Measurements from ENCODE around the gene NEK11. TPM values are rescaled to one million over a fixed set of nuclear protein-coding genes. Genes with fewer than 3 reads are reported as not detected.

The NEK11 gene
- polyA plus RNA-seq, 3 donors, result 0.31 to 0.56 (median 0.43) TPM

DNA sequence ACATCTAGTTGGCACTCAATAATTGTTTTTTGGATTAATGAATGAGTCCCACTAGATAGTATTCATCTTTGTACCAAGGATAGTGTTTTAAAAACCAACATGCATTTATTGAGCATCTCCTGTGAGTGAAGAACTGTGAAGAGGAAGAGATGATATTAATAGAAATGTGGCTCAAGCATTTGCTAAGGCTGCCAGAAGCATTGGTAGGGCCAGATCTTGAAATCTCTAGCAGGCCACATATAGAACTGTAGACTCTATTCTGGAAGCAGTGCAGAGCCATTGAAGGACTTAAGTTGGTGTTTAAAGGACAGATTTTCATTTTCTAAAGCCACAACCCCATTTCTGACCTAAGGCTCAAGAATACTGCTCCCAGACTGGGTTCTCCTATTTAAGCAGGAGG, 99.0 kb downstream of the NEK11 start:
- TF ChIP-seq, protein P1, sequence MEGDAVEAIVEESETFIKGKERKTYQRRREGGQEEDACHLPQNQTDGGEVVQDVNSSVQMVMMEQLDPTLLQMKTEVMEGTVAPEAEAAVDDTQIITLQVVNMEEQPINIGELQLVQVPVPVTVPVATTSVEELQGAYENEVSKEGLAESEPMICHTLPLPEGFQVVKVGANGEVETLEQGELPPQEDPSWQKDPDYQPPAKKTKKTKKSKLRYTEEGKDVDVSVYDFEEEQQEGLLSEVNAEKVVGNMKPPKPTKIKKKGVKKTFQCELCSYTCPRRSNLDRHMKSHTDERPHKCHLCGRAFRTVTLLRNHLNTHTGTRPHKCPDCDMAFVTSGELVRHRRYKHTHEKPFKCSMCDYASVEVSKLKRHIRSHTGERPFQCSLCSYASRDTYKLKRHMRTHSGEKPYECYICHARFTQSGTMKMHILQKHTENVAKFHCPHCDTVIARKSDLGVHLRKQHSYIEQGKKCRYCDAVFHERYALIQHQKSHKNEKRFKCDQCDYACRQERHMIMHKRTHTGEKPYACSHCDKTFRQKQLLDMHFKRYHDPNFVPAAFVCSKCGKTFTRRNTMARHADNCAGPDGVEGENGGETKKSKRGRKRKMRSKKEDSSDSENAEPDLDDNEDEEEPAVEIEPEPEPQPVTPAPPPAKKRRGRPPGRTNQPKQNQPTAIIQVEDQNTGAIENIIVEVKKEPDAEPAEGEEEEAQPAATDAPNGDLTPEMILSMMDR (IDR thresholded peaks at IDR 0.05), result no peak
- no peak overlapping the region for H3K27ac ChIP-seq (ENCODE audit: low read depth in 1 of 2, low read length in 2 of 2)
- no peak overlapping the region for H3K27ac Mint-ChIP-seq
- H4K20me1 ChIP-seq (ENCODE audit: insufficient read depth, low read length), result no peaks in the 10 kb centered on the region
- no peaks in the 10 kb centered on the region for H3K36me3 ChIP-seq (replicated peaks in 1 of 2; ENCODE audit: control insufficient read depth in 1 of 2, insufficient read depth in 2 of 2, low read length in 2 of 2)
- no peaks in the 10 kb centered on the region for H3K27me3 ChIP-seq (ENCODE audit: control insufficient read depth in 2 of 2, insufficient read depth in 2 of 2, low read length in 2 of 2)
- H3K4me3 Mint-ChIP-seq, result no peak overlapping the region
- H3K9me3 ChIP-seq (replicated peaks in 1 of 2; ENCODE audit: control insufficient read depth in 1 of 2, insufficient read depth in 1 of 2, low read length in 2 of 2), result peaks cover 5 to 20% of the 10 kb centered on the region in 2 donors
- intact Hi-C loops (cut with micrococcal nuclease), result no loop called here
- H3K9ac ChIP-seq (ENCODE audit: insufficient read depth, low read length, poor library complexity, severe bottlenecking), result no peak overlapping the region
- H3K4me1 Mint-ChIP-seq, result no peaks in the 10 kb centered on the region
- H2AFZ ChIP-seq (ENCODE audit: insufficient read depth, low read depth, low read length, poor library complexity, severe bottlenecking), result no peak overlapping the region
- no peaks in the 10 kb centered on the region for H3K36me3 Mint-ChIP-seq
- H3K4me2 ChIP-seq (replicated peaks; ENCODE audit: extremely low read depth, low read length, poor library complexity, severe bottlenecking), result no peak overlapping the region
- H3K4me1 ChIP-seq (ENCODE audit: control insufficient read depth in 1 of 2, insufficient read depth in 2 of 2, low read length in 2 of 2), result no peaks in the 10 kb centered on the region
- peaks cover 0 to 1% (median 0%) of the 10 kb centered on the region in 3 donors for H3K27me3 Mint-ChIP-seq (ENCODE audit: low read depth in 3 of 3)
- H3K79me2 ChIP-seq (ENCODE audit: insufficient read depth, low read length), result no peaks in the 10 kb centered on the region
- peaks cover 7 to 22% (median 14%) of the 10 kb centered on the region in 7 donors for H3K9me3 Mint-ChIP-seq
- no peak overlapping the region for H3K4me3 ChIP-seq (replicated peaks in 1 of 3; ENCODE audit: low read depth in 2 of 3, low read length in 3 of 3)
- no peak for DNase-seq

DNA sequence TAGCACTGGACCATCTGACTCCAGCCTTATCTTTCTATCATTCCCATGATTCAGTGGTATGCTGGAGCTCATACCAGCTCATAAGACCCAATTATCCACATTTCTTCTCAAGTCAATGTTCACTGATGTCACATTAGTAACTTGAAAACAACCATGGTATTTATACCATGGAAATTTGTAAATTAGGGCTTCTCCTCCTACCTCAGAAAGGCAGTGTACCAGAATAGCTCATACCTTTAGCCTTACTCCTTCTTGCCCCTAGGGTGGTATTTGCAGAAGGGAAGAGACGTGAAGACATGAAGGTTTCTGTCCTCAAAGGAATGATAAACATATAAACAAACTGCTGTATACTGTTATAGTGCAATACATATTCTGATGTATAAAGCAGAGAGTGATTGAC, 114.2 kb downstream of the NEK11 start:
- Histone ChIP-seq H3K27me3 (ENCODE audit: control insufficient read depth in 2 of 2, insufficient read depth in 2 of 2, low read length in 2 of 2) (no peaks in the 10 kb centered on the region), H3K4me3 (replicated peaks in 1 of 3; ENCODE audit: low read depth in 2 of 3, low read length in 3 of 3) (no peak overlapping the region), H4K20me1 (ENCODE audit: insufficient read depth, low read length) (no peaks in the 10 kb centered on the region), H3K79me2 (ENCODE audit: insufficient read depth, low read length) (no peaks in the 10 kb centered on the region), H3K36me3 (replicated peaks in 1 of 2; ENCODE audit: control insufficient read depth in 1 of 2, insufficient read depth in 2 of 2, low read length in 2 of 2) (no peaks in the 10 kb centered on the region), H3K9ac (ENCODE audit: insufficient read depth, low read length, poor library complexity, severe bottlenecking) (no peak overlapping the region), H3K27ac (ENCODE audit: low read depth in 1 of 2, low read length in 2 of 2) (no peak overlapping the region), H3K4me2 (replicated peaks; ENCODE audit: extremely low read depth, low read length, poor library complexity, severe bottlenecking) (no peak overlapping the region), H2AFZ (ENCODE audit: insufficient read depth, low read depth, low read length, poor library complexity, severe bottlenecking) (no peak overlapping the region), H3K4me1 (ENCODE audit: control insufficient read depth in 1 of 2, insufficient read depth in 2 of 2, low read length in 2 of 2) (no peaks in the 10 kb centered on the region), H3K9me3 (replicated peaks in 1 of 2; ENCODE audit: control insufficient read depth in 1 of 2, insufficient read depth in 1 of 2, low read length in 2 of 2) (no peaks in the 10 kb centered on the region)
- Mint-ChIP-seq H3K4me3 (no peak overlapping the region), H3K9me3 (peaks cover 0 to 4% (median 0%) of the 10 kb centered on the region in 7 donors), H3K27ac (no peak overlapping the region), H3K27me3 (ENCODE audit: low read depth in 3 of 3) (no peaks in the 10 kb centered on the region), H3K4me1 (no peaks in the 10 kb centered on the region), H3K36me3 (no peaks in the 10 kb centered on the region)
- intact Hi-C loops (cut with micrococcal nuclease), result no loop called here
- TF ChIP-seq, protein P1 (IDR thresholded peaks at IDR 0.05), result no peak
- DNase-seq, result no peak
- no CpG with 5 or more reads among the region's 1 CpG for WGBS (ENCODE audit: insufficient coverage)
